LoVo (cell line): ENCODE measurements around the gene AMFR.
A peak's percentile ranks its signal among the peaks of the same experiment; 100 is the strongest.

ENCODE experiments used
- DNase-seq: peaks from one replicate; pipeline ENCODE4 v3.0.0-alpha.2; 2016; ENCODE audit warnings: low spot score

Gene AMFR

DNA sequence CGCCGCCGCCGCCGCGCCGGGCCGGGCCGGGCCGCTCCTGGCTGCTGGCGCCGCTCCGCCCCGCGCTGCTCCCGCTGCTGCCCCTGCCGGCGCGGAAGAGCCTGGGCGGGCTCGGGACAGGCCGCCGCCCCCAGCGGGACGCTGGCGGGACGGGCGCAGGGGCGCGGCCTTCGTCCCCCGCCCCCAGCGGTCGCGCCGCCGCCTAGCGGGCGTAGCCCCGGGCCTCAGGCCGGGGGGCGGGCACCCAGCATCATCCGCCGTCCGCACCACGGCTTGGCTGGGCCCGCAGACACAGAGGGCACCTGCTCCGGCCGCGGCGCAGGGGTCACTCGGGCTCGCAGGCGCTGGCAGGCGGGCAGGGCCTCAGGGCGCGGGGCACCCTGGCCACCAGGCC is at the start of gene AMFR:
TSS of gene AMFR (minus strand) at position 107 of the 394 bp plus-strand sequence. CDS start 218 bp downstream, outside the sequence.
- peak; percentile 89 for DNase-seq

GRCh38 chr16:56470666-56471065 is 45.3 kb upstream of the AMFR start:
- no peak for DNase-seq

GRCh38 chr16:56470232-56470631 is 44.9 kb upstream of the AMFR start:
- DNase-seq, result no peak

GRCh38 chr16:56469748-56470147 is 44.4 kb upstream of the AMFR start:
- no peak for DNase-seq

DNA sequence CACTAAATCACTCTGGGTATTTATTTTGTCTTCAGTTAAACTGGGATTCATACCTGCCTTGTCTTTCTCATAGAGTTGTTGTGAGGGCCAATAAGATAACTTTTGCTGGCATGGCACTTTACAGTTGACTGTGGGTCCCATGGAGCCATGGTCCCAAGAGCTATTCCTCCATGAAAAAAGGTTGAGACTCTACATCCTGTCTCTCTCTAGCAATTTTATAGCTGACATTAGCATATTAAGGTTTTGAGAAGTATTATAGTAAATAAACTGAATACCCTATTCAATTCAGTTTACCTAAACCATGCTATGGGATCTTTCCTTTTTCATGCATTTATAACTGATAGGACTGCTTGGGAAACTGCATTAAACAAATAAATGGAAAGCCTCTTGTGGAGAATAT is 43.5 kb upstream of the AMFR start:
- no peak for DNase-seq

- no peak for DNase-seq
These were observed 41.0 kb upstream of the AMFR start for GRCh38 chr16:56466344-56466743.

- DNase-seq, result no peak
These were observed 37.8 kb upstream of the AMFR start for GRCh38 chr16:56463153-56463552.

DNA sequence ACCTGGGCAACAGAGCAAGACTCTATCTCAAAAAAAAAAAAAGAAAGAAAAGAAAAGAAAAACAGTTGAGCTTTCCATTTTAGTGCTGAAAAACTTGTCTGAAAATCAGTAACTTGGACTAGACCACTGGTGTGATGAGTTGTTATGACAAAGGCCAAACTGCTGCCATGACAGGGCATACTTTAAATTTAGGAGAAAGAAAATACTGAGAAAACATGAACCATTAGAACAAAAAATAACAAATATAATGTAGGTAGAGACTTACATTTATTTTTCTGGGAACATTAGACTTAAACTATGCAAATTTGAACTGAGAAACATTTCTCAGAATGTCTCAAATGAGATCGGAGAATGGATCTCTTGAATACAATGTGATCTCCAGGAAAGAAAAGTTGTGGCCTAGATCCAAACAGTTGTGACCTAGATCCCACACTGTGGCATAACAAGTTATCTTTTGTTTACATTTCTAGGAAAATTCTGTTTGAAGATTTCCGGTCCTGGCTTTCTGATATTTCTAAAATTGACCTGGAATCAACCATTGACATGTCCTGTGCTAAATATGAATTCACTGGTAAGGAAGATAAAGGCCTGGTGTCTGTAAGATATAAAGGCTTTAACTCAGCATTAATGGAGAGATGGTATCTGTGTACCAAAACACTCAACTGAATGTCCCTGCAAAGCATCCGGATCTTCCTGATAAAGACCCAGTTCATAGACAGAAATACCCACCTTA is 36.9 kb upstream of the AMFR start:
- DNase-seq, result no peak

GRCh38 chr16:56460101-56460500 is 34.8 kb upstream of the AMFR start:
- DNase-seq, result no peak

GRCh38 chr16:56457927-56458470 is 32.7 kb upstream of the AMFR start:
- no peak for DNase-seq

- peak; percentile 27 for DNase-seq
These were observed 26.7 kb upstream of the AMFR start for GRCh38 chr16:56451753-56452689.

GRCh38 chr16:56450986-56451752 is 25.8 kb upstream of the AMFR start, which contains the start of the genes NUDT21 and OGFOD1:
TSS of gene NUDT21 (minus strand) at chr16:56451332. CDS start at chr16:56451202, 130 bp downstream.
TSS of gene OGFOD1 (plus strand) at chr16:56451554. CDS start at chr16:56451613, 59 bp downstream.
- peak; percentile 97 for DNase-seq

DNA sequence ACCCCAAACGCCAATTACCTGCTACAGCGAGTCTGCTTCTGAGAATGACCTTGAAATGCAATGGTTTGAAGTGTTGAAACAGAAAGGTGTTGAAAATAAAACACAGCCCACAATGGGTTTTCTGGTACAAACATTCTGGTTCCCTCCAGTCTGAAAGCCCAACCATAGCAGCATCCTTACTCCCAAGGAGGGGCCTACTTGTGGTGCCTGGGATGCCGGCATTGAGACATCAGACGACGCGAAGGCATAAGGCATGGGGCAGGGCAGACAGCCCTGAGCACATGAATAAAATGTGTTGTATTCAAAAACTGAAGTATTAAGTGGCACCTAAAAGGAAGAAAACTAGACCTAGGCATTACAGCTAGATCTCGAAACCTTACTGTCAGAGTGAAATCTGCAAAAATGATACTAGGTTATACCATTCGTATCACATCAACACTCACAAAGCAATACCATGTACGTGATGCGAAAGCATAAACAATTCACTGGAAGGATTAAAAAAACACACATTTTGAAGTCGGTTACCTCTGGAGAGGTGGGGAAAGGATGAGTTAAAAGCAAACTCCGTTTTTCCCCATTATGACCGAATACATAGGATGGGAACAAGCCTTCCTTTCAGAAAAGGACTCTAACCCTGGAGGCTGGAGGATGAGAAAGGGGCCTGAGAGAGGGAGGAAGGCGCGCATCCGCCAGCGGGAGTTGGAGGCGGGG is 25.1 kb upstream of the AMFR start:
- DNase-seq, result no peak

DNA sequence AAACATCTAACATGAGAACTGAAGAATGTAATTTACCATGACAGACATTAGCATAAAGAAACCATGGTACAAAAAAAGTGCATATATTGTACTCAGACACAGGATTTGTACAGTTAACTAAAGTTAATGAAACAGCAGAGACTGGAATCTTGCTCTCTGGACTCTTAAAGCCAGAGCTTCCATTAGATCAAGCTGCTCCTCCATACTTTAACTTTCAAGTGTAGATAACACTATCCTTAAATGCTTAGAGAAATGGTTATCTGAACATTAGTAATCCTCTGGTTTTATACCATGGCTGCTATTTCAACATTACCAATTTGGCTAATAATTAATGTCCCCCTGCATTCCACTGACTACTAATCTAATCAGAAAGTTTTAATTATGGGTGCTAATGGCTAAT is 22.7 kb upstream of the AMFR start:
- no peak for DNase-seq

GRCh38 chr16:56447286-56447685 is 21.9 kb upstream of the AMFR start:
- DNase-seq, result no peak

- DNase-seq, result no peak
These were observed 12.7 kb upstream of the AMFR start for GRCh38 chr16:56438038-56438437.

DNA sequence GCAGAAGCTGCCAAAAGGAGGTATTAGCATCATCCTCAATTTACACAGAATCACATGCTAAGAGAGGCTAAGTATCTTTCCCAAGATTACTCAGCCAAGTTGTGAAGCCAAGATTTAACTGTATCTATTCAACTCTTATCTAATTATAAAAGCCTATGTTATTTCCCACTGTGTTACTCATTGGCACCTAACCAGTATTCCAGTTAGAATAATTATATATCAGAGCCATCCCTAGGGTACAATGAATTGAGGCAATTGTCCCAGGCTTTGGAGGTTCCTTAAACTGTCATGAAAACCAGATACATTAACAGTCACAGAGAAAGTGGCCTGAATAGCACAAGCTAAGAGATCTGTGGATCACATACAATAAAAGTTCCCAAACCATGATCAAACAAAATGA is 10.9 kb upstream of the AMFR start:
- DNase-seq, result no peak

DNA sequence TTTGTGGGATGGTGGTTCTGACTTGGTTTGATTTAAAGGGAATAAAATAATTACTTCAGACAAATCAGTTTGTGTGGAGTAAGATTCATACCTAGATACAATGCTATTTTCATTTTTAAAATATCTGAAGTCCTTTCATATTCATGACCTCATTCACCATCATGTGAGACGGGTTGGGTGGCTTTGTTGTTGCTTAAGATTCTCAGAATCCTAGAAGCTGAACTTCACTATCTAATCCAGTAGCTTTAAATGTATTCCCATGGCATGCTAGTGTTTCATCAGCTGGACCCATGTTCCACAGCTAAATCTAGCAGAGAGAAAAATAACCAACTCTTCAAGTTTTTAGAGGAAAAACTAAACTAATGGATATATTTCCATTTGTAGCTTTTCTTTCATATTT is 2.7 kb upstream of the AMFR start:
- DNase-seq, result no peak

DNA sequence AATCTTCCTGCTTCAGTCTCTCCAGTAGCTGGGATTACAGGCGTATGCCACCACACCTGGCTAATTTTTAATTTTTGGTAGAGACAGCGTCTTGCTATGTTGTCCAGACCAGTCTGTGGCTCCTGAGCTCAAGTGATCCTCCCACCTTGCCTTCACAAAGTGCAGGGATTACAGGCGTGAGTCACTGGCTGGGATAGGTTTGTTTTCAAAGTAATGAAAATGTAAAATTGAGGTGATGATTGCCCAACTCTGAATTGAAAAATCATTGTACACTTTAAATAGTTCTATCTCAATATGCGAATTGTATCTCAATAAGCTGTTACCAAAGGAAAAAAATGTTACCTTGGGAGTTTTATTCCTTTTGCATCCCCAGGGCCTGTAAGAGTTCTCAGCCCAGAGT is 1.2 kb upstream of the AMFR start:
- DNase-seq, result no peak

DNA sequence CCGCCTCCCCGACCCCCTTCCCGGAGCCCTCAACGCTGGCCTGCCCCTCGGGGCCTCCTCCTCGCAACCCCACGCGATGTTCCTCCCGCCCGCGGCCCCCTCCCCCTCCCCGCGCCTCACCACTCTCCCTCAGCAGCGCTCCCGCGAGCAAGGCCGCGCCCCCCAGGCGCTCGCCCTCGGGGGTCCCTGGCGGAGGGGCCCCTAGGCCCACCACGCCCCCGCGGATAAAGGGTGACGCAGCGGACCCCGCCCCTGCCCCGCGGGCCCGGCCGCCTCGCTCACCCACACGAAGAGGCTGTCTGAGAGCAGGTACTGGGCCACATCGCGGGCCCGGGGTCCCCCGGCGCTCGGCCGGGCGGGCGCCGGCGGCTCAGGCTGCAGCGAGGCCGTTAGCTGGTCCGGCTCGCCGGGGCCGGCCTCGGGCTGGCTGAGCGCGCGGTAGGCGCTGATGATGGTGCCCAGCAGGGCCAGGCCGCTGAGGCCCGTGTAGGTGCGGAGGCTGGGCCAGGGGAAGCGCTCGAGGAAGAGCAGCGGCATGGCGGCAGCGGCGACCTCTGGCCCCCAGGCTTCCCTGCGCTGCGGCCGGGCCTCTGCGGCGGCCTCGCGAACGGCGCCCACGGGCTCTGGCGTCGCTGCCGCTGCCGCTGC is 430 bp downstream of the AMFR start:
- no peak for DNase-seq

DNA sequence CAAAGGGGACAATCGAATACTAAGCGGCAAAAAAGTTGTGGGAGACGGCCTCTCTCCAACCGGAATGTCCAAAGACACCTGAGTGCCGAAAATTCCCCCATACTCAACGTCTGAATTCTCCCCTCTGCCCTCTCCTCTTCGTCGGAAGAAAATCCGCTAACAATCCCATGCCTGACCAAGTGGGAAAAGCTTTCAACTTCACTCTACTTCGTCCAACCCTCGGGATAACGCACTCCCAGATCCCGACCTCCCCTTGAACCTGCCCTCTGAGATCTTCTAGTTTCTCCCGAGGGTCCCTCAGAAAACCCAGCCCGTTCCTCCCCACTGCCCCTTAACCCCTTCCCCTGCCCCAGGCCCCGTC is 961 bp downstream of the AMFR start:
- no peak for DNase-seq
